ENCODE results near the gene FUT6.
"Not testable (repeated sequence)": the region's sequence is repeated elsewhere in the genome, so short reads cannot be mapped to it uniquely, and the experiment has no call there.

The FUT6 gene

DNA sequence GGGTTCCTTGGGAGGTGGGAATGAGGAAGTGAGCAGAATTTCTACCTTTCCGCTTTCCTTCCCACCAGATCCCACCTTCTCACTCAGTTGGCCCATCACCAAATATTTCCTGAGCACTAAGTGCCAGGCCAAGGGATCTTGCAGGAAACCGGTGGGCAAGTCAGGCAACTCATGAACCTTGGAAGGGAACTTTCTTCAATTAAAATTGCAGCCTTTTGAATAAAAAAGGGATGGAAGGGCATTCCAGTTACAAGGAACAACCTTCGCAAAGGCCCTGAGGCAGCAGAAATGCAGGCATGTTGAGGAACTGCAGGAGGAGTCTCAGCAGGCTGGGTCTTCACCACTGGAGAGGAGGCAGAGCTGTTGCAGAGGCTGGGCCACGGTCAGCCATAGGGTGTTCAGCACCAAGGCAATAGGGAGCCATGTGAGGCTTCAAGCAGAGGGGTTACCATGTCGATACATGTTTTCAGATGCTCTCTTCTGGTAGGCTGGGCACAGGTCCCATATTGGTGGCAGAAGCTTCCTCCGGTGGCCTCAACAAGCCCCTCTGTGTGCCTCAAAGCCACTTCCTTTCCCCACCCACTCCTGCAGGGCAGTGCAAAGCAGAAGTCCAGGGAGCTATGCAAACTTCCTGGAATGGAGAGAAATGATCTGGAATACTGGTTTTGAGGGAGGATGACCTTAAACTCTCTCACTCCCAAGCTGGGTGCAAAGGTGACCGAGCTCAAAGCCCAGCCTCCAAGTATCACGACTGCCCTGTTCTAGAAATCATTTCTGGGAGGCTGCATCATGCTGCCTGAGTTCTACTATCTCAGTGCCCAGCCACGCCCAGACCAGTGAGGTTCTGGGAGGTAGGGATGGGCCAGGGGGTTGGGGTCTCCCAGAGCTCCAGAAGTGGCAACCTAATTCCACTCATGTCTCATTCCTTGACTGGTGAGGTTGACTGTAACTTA, at the start of gene FUT6:
Gene FUT6 (minus strand): TSS at position 638 of the 953 bp plus-strand sequence. CDS start 7,135 bp downstream, outside the sequence.
- DNase-seq = no peak

DNA sequence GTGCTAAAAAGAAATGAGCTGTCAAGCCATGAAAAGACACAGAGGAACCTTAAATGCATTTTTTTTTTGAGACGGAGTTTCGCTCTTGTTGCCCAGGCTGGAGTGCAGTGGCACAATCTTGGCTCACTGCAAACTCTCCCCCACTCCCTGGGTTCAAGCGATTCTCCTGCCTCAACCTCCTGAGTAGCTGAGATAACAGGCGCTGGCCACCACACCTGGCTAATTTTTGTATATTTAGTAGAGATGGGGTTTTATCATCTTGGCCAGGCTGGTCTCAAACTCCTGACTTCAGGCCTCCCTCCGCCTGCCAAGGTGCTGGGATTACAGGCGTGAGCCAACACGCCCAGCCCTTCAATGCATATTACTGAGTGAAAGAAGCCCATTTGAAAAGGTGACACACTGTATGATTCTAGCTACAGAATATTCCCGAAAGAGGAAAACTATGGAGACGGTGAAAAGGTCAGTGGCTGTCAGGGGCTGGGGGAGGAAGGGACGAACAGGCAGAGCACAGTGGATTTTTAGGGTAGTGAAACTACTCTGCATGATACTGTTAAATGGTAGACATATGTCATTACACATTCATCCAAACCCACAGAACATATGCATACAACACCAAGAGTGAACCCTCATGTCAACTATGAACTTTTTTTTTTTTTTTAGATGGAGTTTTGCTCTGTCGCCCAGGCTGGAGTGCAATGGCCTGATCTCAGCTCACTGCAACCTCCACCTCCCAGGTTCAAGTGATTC, 44.7 kb upstream of the FUT6 start:
- DNase-seq = not testable (repeated sequence)

GRCh38 chr19:5883157-5883873, 43.8 kb upstream of the FUT6 start:
- not testable (repeated sequence) for DNase-seq

DNA sequence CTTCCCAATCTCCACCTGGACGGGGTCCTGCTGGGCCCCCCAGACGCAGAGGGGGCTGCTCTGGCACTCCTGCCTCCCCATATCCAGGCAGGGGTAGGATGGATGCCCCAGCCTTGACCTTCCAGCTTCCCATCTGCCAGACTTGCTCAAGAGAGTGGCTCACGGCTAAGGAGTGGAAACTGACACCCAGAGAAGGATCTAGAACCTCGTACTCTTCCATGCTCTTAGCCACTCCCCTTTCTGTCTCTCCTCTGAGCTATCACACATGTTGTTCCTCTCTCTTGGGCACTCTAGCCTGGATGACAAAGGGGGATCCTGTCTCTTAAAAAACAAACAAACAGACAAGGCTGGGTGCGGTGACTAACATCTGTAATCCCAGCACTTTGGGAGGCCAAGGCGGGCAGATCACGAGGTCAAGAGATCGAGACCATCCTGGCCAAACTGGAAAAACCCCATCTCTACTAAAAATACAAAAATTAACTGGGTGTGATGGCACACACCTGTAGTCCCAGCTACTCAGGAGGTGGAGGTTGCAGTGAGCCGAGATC, 43.0 kb upstream of the FUT6 start:
- no peak for DNase-seq

DNA sequence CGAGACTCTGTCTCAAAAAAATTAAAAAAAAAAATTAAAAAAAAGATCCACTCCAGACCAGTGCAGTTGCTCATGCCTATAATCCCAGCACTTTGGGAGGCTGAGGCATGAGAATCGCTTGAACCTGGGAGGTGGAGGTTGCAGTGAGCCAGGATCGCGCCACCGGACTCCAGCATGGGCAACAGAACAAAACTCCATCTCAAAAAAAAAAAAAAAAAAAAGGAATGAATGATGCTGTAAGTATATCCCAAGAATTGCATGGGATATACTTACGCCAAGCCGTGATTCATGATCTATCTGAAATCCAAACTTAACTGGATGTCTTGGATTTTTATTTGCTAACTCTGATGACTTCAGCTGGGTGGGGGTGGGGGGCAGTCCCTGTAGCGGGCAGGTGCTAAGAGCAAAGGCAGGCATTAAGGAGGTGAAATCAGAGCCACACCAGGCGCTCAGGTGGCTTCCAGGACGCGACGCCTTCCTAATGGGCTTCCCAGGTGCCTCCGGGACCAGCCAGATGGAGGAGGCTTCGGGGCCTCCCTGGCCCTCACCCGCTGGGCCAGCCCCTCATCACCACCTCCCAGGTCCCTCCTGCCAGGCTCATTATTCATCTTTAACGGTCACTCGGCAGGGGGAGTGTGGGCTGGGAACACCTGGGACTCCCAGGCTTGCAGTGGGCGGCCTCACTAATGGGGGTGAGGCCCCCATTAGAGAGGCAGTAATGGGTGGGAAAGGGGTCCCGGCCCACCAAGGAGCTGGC, 42.2 kb upstream of the FUT6 start:
- no peak for DNase-seq

GRCh38 chr19:5880604-5881078, 41.1 kb upstream of the FUT6 start:
- DNase-seq = no peak

DNA sequence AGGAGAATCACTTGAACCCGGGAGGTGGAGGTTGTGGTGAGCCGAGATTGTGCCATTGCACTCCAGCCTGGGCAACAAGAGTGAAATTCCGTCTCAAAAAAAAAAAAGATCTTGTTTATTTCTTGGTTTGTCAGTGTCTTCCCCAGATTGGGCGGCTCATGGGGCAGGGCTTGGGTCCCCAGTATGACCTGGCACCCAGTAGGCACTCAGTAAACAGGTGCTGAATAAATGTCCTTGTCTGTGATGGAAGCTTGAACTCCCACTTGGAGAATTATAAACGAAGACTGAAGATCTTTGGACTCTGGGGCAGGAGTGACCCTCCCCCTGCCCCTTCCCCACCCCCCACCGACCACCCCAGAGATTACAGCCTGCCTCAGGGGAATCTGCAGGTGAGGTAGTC, 40.7 kb upstream of the FUT6 start:
- DNase-seq = no peak

DNA sequence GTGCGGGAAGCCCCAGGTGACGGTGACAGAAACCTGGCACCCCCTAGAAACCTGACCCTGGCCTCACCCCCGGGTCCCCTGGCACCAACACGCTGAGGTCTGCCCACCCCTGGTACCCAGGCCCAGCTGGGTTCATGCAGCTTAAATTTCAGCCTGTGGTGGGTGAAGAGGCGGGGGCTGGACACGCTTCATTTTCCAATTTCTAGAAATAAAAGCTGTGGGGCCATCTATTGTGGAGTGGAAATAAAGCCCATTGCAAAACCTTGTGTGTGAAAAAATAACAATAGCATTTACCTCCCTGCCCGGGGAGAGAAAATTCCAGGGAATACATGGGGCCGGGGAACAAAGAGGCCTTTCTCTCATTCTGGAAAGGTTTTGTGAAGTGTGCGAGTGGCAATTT, 38.4 kb upstream of the FUT6 start:
- DNase-seq = no peak

DNA sequence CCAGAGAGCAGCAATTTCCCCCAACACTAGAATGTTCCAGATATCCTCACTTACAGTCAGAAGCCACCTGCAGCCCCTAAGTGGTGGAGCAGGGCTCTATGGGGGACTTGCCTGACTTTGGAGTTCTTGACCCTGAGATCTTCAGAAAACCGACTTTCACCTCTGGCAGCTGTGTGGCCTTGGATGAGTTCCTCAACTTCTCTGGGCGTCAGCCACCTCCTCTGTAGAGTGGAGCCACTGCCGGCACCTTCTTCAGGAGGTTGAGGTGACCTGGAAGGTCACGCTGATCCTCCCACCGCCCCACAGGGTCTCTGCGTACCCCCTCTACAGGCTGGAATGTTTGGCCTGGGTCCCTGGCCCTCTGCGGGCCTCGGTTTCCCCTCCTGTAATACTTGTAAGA, 37.9 kb upstream of the FUT6 start:
- no peak for DNase-seq

- DNase-seq = not testable (repeated sequence)
These were observed 35.0 kb upstream of the FUT6 start for GRCh38 chr19:5874496-5874895.

GRCh38 chr19:5873617-5874199, 34.2 kb upstream of the FUT6 start:
- no peak for DNase-seq

DNA sequence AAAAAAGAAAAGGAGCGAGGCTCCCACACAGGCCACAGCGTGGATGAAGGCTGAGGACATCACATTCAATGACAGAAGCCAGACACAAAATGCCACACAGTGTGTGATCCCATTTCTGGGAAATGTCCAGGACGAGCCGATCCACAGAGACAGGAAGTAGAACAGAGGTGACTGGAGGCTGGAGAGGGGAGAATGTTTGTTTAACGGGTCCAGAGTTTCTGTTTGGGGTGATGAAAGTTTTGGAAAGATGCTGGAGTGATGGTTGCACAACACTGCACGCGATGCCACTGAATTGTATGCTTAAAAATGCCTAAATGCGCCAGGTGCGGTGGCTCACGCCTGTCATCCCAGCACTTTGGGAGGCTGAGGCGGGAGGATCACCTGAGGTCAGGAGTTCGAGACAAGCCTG, 31.5 kb upstream of the FUT6 start:
- DNase-seq = no peak

DNA sequence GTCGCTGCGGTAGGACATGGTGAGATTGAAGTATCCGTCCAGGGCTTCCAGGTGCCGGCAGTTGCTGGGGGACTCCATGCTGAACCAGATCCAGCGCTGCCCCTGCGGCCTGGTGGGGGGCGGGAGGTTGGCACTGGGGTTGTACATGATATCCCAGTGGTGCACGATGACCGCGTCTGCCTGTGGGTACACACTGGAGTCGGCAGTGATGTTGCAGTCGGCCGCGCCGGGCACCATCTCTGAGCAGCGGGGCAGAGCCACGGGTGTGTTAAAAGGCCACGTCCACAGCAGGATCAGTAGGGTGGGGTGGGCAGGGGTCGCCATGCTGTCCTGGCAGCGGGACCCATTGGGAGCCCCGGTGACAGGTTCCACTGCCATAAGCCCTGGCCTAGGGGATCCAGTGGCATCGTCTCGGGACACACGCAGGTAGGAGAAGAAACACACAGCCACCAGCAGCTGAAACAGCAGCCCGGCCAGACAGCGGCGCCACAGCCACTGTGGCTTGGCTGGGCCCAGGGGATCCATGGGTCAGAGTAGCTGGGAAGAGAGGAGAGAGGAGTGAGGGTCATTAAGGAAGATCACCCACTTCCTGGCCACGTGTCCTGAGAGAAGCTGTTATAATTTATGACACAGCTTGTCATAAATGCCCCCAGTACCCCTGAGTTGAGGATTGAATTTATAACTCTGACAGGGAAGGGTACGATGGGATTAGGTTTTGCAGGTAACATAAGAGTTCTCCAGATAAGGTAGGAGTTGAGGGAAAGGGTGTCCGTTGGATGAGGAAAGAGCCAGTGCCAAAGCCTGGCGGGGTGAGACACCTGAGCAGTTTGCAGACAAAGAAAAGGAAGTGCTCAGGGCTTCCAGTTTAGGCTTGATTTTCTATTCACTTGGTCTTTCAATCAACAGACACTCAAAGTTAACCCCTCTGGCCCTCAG, 28.0 kb upstream of the FUT6 start:
- no peak for DNase-seq

GRCh38 chr19:5865772-5866171, 26.3 kb upstream of the FUT6 start:
- no peak for DNase-seq

- no peak for DNase-seq
These were observed 25.4 kb upstream of the FUT6 start for GRCh38 chr19:5864725-5865486.

GRCh38 chr19:5864013-5864720, 24.7 kb upstream of the FUT6 start:
- DNase-seq = no peak

- no peak for DNase-seq
These were observed 23.6 kb upstream of the FUT6 start for GRCh38 chr19:5863030-5863665.

Measured in NCI-H1048 (cell line).